ENCODE data around the gene TMSB10. TPM values are rescaled to one million over a fixed set of nuclear protein-coding genes. Genes with fewer than 3 reads are reported as not detected.

The TMSB10 gene
- total and polyA plus RNA-seq, 2 experiments from 2014 or later = 834 to 2,942 TPM

DNA sequence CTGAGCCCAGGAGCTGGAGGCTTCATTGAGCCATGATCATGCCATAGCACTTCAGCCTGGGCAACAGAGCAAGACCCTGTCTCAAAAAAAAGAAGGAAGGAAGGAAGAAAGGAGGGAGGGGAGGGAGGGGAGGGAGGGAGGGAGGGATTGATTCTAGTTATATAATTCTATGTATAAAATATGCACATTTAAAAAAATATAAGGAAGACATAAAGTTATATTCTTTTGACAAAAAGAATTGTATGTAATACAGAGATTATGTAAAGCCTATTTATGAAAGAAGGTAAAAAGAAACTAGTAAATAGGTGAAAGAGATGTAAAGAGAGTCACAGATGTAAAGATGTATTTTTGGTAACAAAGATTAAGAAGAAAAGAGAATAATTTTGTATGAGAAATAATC lies 17.6 kb downstream of the TMSB10 start:
- Histone ChIP-seq H3K4me1 (ENCODE audit: insufficient read depth) (peaks cover 13% of the 10 kb centered on the region; the same call in 1 of the 2 replicates), H2AFZ (no peak overlapping the region), H3K36me3 (ENCODE audit: insufficient read depth) (no peaks in the 10 kb centered on the region), H3K4me3 (no peak overlapping the region), H3F3A (replicated peaks; ENCODE audit: low read depth) (peaks cover 13% of the 10 kb centered on the region; the same call in 1 of the 2 replicates), H3K4me2 (no peak overlapping the region), H3K9me2 (ENCODE audit: insufficient read depth) (no peaks in the 10 kb centered on the region), H4K20me1 (replicated peaks; ENCODE audit: insufficient read depth) (no peaks in the 10 kb centered on the region), H3K27me3 (ENCODE audit: insufficient read depth) (peaks cover 7% of the 10 kb centered on the region; the same call in 1 of the 2 replicates), H3K27ac (ENCODE audit: low read depth) (no peak overlapping the region), H3K79me2 (replicated peaks; ENCODE audit: insufficient read depth) (no peaks in the 10 kb centered on the region)
- H3K9me3 Mint-ChIP-seq = no peaks in the 10 kb centered on the region; the same call in 2 of the 3 replicates
- H3K36me3 Mint-ChIP-seq (ENCODE audit: low read depth) = no peaks in the 10 kb centered on the region
- no peak for ATAC-seq
- no peak for DNase-seq (ENCODE audit: low spot score)
- peaks cover 20% of the 10 kb centered on the region for H3K4me1 Mint-ChIP-seq
- peaks cover 18% of the 10 kb centered on the region for H3K27me3 Mint-ChIP-seq (ENCODE audit: insufficient read depth, low read depth, poor library complexity)
- TF ChIP-seq, protein P1, sequence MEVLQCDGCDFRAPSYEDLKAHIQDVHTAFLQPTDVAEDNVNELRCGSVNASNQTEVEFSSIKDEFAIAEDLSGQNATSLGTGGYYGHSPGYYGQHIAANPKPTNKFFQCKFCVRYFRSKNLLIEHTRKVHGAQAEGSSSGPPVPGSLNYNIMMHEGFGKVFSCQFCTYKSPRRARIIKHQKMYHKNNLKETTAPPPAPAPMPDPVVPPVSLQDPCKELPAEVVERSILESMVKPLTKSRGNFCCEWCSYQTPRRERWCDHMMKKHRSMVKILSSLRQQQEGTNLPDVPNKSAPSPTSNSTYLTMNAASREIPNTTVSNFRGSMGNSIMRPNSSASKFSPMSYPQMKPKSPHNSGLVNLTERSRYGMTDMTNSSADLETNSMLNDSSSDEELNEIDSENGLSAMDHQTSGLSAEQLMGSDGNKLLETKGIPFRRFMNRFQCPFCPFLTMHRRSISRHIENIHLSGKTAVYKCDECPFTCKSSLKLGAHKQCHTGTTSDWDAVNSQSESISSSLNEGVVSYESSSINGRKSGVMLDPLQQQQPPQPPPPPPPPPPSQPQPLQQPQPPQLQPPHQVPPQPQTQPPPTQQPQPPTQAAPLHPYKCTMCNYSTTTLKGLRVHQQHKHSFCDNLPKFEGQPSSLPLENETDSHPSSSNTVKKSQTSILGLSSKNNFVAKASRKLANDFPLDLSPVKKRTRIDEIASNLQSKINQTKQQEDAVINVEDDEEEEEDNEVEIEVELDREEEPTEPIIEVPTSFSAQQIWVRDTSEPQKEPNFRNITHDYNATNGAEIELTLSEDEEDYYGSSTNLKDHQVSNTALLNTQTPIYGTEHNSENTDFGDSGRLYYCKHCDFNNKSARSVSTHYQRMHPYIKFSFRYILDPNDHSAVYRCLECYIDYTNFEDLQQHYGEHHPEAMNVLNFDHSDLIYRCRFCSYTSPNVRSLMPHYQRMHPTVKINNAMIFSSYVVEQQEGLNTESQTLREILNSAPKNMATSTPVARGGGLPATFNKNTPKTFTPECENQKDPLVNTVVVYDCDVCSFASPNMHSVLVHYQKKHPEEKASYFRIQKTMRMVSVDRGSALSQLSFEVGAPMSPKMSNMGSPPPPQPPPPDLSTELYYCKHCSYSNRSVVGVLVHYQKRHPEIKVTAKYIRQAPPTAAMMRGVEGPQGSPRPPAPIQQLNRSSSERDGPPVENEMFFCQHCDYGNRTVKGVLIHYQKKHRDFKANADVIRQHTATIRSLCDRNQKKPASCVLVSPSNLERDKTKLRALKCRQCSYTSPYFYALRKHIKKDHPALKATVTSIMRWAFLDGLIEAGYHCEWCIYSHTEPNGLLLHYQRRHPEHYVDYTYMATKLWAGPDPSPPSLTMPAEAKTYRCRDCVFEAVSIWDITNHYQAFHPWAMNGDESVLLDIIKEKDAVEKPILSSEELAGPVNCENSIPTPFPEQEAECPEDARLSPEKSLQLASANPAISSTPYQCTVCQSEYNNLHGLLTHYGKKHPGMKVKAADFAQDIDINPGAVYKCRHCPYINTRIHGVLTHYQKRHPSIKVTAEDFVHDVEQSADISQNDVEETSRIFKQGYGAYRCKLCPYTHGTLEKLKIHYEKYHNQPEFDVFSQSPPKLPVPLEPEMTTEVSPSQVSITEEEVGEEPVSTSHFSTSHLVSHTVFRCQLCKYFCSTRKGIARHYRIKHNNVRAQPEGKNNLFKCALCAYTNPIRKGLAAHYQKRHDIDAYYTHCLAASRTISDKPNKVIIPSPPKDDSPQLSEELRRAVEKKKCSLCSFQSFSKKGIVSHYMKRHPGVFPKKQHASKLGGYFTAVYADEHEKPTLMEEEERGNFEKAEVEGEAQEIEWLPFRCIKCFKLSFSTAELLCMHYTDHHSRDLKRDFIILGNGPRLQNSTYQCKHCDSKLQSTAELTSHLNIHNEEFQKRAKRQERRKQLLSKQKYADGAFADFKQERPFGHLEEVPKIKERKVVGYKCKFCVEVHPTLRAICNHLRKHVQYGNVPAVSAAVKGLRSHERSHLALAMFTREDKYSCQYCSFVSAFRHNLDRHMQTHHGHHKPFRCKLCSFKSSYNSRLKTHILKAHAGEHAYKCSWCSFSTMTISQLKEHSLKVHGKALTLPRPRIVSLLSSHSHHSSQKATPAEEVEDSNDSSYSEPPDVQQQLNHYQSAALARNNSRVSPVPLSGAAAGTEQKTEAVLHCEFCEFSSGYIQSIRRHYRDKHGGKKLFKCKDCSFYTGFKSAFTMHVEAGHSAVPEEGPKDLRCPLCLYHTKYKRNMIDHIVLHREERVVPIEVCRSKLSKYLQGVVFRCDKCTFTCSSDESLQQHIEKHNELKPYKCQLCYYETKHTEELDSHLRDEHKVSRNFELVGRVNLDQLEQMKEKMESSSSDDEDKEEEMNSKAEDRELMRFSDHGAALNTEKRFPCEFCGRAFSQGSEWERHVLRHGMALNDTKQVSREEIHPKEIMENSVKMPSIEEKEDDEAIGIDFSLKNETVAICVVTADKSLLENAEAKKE (CRISPR knock-in tag; IDR thresholded peaks at IDR 0.05) = no peak
- TF ChIP-seq ZNF114 (CRISPR knock-in tag; IDR thresholded peaks at IDR 0.05) (no peak), POLR2AphosphoS5 (IDR thresholded peaks at IDR 0.05; ENCODE audit: low read depth) (no peak)
- TF ChIP-seq, protein P2, sequence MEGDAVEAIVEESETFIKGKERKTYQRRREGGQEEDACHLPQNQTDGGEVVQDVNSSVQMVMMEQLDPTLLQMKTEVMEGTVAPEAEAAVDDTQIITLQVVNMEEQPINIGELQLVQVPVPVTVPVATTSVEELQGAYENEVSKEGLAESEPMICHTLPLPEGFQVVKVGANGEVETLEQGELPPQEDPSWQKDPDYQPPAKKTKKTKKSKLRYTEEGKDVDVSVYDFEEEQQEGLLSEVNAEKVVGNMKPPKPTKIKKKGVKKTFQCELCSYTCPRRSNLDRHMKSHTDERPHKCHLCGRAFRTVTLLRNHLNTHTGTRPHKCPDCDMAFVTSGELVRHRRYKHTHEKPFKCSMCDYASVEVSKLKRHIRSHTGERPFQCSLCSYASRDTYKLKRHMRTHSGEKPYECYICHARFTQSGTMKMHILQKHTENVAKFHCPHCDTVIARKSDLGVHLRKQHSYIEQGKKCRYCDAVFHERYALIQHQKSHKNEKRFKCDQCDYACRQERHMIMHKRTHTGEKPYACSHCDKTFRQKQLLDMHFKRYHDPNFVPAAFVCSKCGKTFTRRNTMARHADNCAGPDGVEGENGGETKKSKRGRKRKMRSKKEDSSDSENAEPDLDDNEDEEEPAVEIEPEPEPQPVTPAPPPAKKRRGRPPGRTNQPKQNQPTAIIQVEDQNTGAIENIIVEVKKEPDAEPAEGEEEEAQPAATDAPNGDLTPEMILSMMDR (conservative IDR thresholded peaks at IDR 0.05; ENCODE audit: low read depth in 2 of 2) = no peak
- no peak overlapping the region for H3K4me3 Mint-ChIP-seq
- no peak overlapping the region for H3K27ac Mint-ChIP-seq

Measured in GM23338 (cell line).